Spleen (tissue), 11 donors: ENCODE measurements around the gene PPP1R14B. TPM values are rescaled to one million over a fixed set of nuclear protein-coding genes. Genes with fewer than 3 reads are reported as not detected.

ENCODE experiments used
- DNase-seq: peaks from one replicate; pipeline ENCODE4 v3.0.0-alpha.2; 2020
- H3K27ac ChIP-seq, 8 donors: fragments of 200-600 bp; sonication (generic) in 7 of 8; 1 replicate in 4 of 8; 2 replicates in 4 of 8; pipeline versions ENCODE4 v1.5.0 to v1.8.0; 2016 to 2021; ENCODE audit warnings: inconsistent platforms in 4 of 8, mild to moderate bottlenecking in 4 of 8, moderate library complexity in 1 of 8
- H3K27me3 ChIP-seq, 7 donors: fragments of 200-600 bp; sonication (generic) in 6 of 7; replicated peaks in 1 of 7; 1 replicate in 4 of 7; 2 replicates in 3 of 7; pipeline versions ENCODE4 v1.5.0 to v1.8.0; 2016 to 2021; ENCODE audit warnings: inconsistent platforms in 3 of 7, mild to moderate bottlenecking in 1 of 7
- H3K36me3 ChIP-seq, 6 donors: fragments of 200-600 bp; sonication (generic) in 5 of 6; 1 replicate in 4 of 6; 2 replicates in 2 of 6; pipeline versions ENCODE4 v1.5.0 to v1.8.0; 2016 to 2021; ENCODE audit warnings: inconsistent platforms in 2 of 6
- H3K4me1 ChIP-seq, 6 donors: fragments of 200-600 bp; sonication (generic) in 5 of 6; 1 replicate in 3 of 6; 2 replicates in 3 of 6; pipeline versions ENCODE4 v1.5.0 to v1.8.0; 2016 to 2021; ENCODE audit warnings: inconsistent platforms in 3 of 6
- H3K4me3 ChIP-seq, 8 donors: fragments of 200-600 bp; sonication (generic) in 7 of 8; 1 replicate in 4 of 8; 2 replicates in 4 of 8; pipeline versions ENCODE4 v1.5.0 to v1.8.0; 2016 to 2021; ENCODE audit warnings: inconsistent platforms in 4 of 8, mild to moderate bottlenecking in 4 of 8, moderate library complexity in 2 of 8
- H3K9me3 ChIP-seq, 8 donors: fragments of 200-600 bp; sonication (generic) in 7 of 8; 1 replicate in 4 of 8; 2 replicates in 4 of 8; pipeline versions ENCODE4 v1.5.0 to v1.8.0; 2016 to 2021; ENCODE audit warnings: inconsistent platforms in 4 of 8
- POLR2A ChIP-seq, 3 donors: fragments of 450-650 bp; IDR thresholded peaks; one replicate each; pipeline ENCODE4 v1.5.1; 2017; ENCODE audit warnings: antibody characterized with exemption in 3 of 3, mild to moderate bottlenecking in 1 of 3
- POLR2AphosphoS5 ChIP-seq, 3 donors: sonication (generic); formaldehyde crosslinking; IDR thresholded peaks; one replicate each; pipeline ENCODE4 v1.5.1; 2017; ENCODE audit warnings: antibody characterized with exemption in 3 of 3
- WGBS, 5 donors: extraction: QIAGEN DNeasy Blood & Tissue Kit in 3 of 5; methylation state at CpG; one replicate each; pipeline versions ENCODE4 v1.1.5 to v1.1.7; 2013 to 2018; 5-methylcytosine and 5-hydroxymethylcytosine counted together
- intact Hi-C: fragments of 100-400 bp; cut with DNase I; formaldehyde crosslinking; loops from one replicate; pipeline ENCODE4 v1.15.0; 2023; ENCODE audit warnings: low total_unique reads
- polyA plus RNA-seq, 3 donors: library from polyadenylated mRNA; stranded (reverse); fragments of 200-250 nt; gene quantifications; one replicate each; pipeline ENCODE4 v1.2.1, GENCODE V29; 2013
- total RNA-seq, 7 donors: library from RNA; depleted of rRNA in 3 of 7; stranded (reverse); fragments of >200 nt in 3 of 7; fragmentation: NEBNext Ultra II Directional in 4 of 7; extraction: Animal tissue kit (Norgen Biotek cat#: 25700) in 4 of 7; gene quantifications; one replicate each; pipeline versions ENCODE4 v1.1.0 to v1.2.1, GENCODE V29; 2016 to 2021
- TF ChIP-seq, protein P1 (sequence below), 11 experiments: fragments of 200-600 bp in 7 of 11; fragments of 450-650 bp in 4 of 11; sonication (generic) in 4 of 11; IDR thresholded peaks in 8 of 11; conservative IDR thresholded peaks in 3 of 11; 1 replicate in 7 of 11; 2 replicates in 4 of 11; pipeline versions ENCODE4 v1.4.0 to v1.8.0; 2016 to 2021; ENCODE audit warnings: antibody characterized with exemption in 11 of 11, inconsistent platforms in 4 of 11, mild to moderate bottlenecking in 1 of 11
- donor health status: healthy with polysubstance abuse.
- donor health status: DM: no; HTN: no; CAD: no; lungs with moderate emphysema.
- donor health status: DM: no; HTN: no; CAD: no.
- donor health status: Bipolar disorder and iron deficiency.
- donor health status: healthy.
- donor health status: DM: no; HTN: no; CAD: no.
- donor health status: DM: yes; HTN: yes; CAD: no.

Gene PPP1R14B
- total and polyA plus RNA-seq, 10 donors: 47.6 to 190 (median 83.6) TPM

DNA sequence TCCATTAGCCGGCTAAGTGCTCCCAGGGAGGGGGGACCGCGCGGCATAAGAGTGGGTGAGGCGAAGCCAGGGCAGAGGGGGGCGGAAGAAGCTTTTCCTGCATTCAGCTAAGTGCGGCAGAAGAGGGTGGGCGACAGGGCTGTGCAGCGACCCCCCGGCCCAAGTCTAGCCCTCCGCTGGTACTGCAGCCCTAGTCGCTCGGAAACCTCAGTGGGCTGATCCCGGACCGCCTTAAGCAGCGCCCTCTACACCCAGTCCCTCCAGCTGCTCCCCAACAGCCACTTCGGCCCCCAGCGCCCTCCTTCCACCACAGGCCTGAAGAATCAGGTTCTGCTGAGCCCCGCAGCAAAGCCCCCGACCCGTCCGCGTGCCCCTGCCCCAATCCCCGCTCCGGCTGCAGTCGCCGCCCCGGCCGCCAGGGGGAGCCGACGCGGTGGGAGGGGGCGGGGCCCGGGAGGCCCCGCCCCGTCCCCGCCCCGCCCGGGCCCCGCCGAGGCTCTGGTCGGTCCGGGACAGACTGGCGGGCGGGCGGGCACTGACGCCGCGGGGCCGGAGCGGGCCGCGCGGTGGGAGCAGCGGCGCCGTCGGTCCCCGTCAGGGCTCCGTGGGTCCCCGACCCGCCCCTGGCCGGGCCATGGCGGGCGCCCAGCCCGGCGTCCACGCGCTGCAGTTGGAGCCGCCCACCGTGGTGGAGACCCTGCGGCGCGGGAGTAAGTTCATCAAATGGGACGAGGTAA, 4.4 kb upstream of the PPP1R14B start, which contains the start of gene PLCB3:
PLCB3 (plus strand) TSS at position 515 of the 737 bp plus-strand sequence; CDS start at position 635, 120 bp downstream.
- H3K4me3 ChIP-seq: peak within 1 kb of the TSS; percentile 62 to 96 (median 80)
- peaks cover 9 to 77% (median 50%) of the 10 kb centered on the region in 6 donors for H3K4me1 ChIP-seq
- intact Hi-C loops: no loop called here
- no peaks in the 10 kb centered on the region for H3K27me3 ChIP-seq
- TF ChIP-seq, protein P1, sequence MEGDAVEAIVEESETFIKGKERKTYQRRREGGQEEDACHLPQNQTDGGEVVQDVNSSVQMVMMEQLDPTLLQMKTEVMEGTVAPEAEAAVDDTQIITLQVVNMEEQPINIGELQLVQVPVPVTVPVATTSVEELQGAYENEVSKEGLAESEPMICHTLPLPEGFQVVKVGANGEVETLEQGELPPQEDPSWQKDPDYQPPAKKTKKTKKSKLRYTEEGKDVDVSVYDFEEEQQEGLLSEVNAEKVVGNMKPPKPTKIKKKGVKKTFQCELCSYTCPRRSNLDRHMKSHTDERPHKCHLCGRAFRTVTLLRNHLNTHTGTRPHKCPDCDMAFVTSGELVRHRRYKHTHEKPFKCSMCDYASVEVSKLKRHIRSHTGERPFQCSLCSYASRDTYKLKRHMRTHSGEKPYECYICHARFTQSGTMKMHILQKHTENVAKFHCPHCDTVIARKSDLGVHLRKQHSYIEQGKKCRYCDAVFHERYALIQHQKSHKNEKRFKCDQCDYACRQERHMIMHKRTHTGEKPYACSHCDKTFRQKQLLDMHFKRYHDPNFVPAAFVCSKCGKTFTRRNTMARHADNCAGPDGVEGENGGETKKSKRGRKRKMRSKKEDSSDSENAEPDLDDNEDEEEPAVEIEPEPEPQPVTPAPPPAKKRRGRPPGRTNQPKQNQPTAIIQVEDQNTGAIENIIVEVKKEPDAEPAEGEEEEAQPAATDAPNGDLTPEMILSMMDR (IDR thresholded peaks at IDR 0.05 in 8 of 11, conservative IDR thresholded peaks at IDR 0.05 in 3 of 11): peak; percentile 76 to 97 (median 90)
- no peak for TF ChIP-seq POLR2A (IDR thresholded peaks at IDR 0.05)
- TF ChIP-seq POLR2AphosphoS5 (IDR thresholded peaks at IDR 0.05): peak; percentile 13 to 67 (median 62)
- WGBS, 5 donors: 0 to 1% (median 1%) methylated on average over 9 to 75 of the region's 75 CpGs
- H3K27ac ChIP-seq: peak within 1 kb of the TSS in 6 of 8 donors; percentile 64 to 85 (median 78)
- peaks cover 0 to 21% (median 11%) of the 10 kb centered on the region in 6 donors for H3K36me3 ChIP-seq
- peak; percentile 92 for DNase-seq
- H3K9me3 ChIP-seq: no peaks in the 10 kb centered on the region

DNA sequence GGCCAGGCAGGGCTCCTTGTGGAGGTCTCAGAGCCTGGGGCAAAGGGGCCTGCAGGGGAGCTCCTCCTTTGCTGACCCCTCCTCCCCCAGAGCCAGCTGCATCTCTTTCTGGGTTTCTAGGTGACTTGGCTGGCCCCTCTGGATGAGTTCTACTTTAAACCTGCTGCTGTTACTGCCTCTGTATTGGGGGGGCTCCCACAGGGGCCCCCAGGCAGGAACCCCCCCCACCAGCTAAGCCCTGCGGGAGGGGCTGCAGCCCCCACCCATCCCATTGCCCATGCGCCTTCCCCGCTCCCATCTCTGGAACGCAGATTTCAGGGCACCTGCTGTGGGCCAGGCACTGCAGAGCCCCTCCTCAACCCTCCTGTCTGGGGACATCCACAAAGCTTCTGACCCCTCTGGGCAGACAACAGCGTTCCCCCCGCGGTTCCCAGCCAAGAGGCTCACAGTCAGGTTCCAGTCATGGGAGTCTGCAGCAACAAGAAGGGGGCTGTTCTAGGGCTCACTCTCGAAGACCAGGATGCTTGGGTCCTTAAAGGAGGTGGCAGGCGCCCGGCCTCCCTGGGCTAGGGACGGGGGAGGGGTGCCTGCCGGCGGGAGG, 3.8 kb upstream of the PPP1R14B start:
- Histone ChIP-seq H3K9me3 (no peaks in the 10 kb centered on the region), H3K27me3 (no peaks in the 10 kb centered on the region), H3K27ac (peak overlapping the region in 3 of 8 donors; percentile 82 to 85 (median 82)), H3K4me1 (peaks cover 13 to 78% (median 55%) of the 10 kb centered on the region in 6 donors), H3K4me3 (peak overlapping the region in 7 of 8 donors; percentile 31 to 96 (median 80)), H3K36me3 (peaks cover 0 to 15% (median 5%) of the 10 kb centered on the region in 6 donors)
- TF ChIP-seq POLR2AphosphoS5 (IDR thresholded peaks at IDR 0.05) (no peak), POLR2A (IDR thresholded peaks at IDR 0.05) (no peak)
- TF ChIP-seq, protein P1 (IDR thresholded peaks at IDR 0.05 in 8 of 11, conservative IDR thresholded peaks at IDR 0.05 in 3 of 11): no peak
- no peak for DNase-seq
- intact Hi-C loops: no loop called here
- 12 to 30% (median 29%) methylated on average over 10 to 13 of the region's 13 CpGs for WGBS, 5 donors

GRCh38 chr11:64249563-64250414, 3.0 kb upstream of the PPP1R14B start:
- H3K4me1 ChIP-seq: peaks cover 20 to 83% (median 62%) of the 10 kb centered on the region in 6 donors
- 73 to 91% (median 85%) methylated on average over 6 to 8 of the region's 8 CpGs for WGBS, 5 donors

More at GRCh38 chr11:64249563-64250414, 3.0 kb upstream of the PPP1R14B start:
- Histone ChIP-seq H3K9me3 (no peaks in the 10 kb centered on the region), H3K27ac (no peak overlapping the region), H3K4me3 (no peak overlapping the region), H3K36me3 (peaks cover 0 to 10% (median 0%) of the 10 kb centered on the region in 6 donors), H3K27me3 (no peaks in the 10 kb centered on the region)
- intact Hi-C loops: no loop called here
- TF ChIP-seq POLR2A (IDR thresholded peaks at IDR 0.05) (no peak), POLR2AphosphoS5 (IDR thresholded peaks at IDR 0.05) (no peak)
- TF ChIP-seq, protein P1 (IDR thresholded peaks at IDR 0.05 in 8 of 11, conservative IDR thresholded peaks at IDR 0.05 in 3 of 11): no peak
- DNase-seq: no peak
